ENCODE measurements around the gene RELA.

GRCh38 chr11:65655570-65656332 is 7.0 kb downstream of the RELA start:
- TF ChIP-seq POLR2AphosphoS5 (IDR thresholded peaks at IDR 0.05; ENCODE audit: borderline replicate concordance, low read depth, low read length) (no peak), EZH2 (IDR thresholded peaks at IDR 0.05) (no peak), FOXP2 (optimal IDR thresholded peaks at IDR 0.05; ENCODE audit: control extremely low read depth, extremely low read length, insufficient read depth) (no peak)

All from SK-N-MC (cell line).